GM21367 (cell line): ENCODE data around the gene P4HTM.

Source experiments
- ATAC-seq: cut with Tn5 transposase; IDR thresholded peaks from one replicate; pipeline ENCODE4 v1.9.1; 2021; ENCODE audit not compliant: unreplicated experiment

The P4HTM gene, protein sequence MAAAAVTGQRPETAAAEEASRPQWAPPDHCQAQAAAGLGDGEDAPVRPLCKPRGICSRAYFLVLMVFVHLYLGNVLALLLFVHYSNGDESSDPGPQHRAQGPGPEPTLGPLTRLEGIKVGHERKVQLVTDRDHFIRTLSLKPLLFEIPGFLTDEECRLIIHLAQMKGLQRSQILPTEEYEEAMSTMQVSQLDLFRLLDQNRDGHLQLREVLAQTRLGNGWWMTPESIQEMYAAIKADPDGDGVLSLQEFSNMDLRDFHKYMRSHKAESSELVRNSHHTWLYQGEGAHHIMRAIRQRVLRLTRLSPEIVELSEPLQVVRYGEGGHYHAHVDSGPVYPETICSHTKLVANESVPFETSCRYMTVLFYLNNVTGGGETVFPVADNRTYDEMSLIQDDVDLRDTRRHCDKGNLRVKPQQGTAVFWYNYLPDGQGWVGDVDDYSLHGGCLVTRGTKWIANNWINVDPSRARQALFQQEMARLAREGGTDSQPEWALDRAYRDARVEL

DNA sequence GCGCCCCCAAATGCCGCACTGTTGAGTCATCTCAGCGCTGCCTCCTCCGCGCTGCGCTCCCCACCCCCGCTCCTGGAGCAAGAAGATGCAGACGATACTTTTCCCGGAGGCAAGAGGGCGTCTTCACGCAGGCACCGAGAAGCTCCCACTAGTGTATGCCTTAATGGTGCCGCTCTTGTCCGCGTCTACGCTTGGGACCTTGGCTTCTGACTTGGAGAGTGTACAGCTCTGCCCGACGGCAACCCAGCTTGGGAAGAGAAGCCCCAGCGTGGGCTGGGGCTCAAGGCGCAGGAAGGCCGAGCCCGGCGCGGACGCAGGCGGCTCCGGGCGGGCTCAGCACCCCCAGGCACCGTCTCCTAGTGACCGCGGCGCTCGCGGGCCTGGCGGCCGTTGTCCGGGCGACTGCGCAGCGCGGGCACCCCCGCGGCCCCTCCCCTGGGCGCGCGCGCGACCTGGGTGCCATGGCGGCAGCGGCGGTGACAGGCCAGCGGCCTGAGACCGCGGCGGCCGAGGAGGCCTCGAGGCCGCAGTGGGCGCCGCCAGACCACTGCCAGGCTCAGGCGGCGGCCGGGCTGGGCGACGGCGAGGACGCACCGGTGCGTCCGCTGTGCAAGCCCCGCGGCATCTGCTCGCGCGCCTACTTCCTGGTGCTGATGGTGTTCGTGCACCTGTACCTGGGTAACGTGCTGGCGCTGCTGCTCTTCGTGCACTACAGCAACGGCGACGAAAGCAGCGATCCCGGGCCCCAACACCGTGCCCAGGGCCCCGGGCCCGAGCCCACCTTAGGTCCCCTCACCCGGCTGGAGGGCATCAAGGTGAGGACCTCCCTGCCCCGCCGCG, at the start of gene P4HTM:
TSS of gene P4HTM (plus strand) at position 446 of the 840 bp plus-strand sequence. CDS start at position 462, 16 bp downstream.
- ATAC-seq = peak; percentile 61

DNA sequence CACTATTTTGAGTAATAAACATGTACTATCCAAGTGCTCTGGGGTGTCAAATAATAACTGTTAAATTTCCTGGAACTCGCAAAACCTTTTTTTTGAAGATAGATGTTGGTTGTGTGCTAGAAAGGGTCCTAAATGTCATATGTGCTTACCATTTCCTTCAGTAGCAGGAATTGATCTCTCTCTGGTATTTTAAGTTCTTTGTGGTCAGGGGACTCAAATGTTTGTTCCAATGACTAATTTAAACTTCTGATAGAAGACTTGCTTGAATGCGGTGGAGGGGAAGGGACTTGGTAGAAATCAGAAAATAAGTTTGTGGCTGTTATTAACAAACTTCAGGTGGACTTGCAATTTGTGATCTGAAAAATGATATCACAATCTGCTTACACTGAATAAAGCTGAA, 44.6 kb upstream of the P4HTM start:
- no peak for ATAC-seq

DNA sequence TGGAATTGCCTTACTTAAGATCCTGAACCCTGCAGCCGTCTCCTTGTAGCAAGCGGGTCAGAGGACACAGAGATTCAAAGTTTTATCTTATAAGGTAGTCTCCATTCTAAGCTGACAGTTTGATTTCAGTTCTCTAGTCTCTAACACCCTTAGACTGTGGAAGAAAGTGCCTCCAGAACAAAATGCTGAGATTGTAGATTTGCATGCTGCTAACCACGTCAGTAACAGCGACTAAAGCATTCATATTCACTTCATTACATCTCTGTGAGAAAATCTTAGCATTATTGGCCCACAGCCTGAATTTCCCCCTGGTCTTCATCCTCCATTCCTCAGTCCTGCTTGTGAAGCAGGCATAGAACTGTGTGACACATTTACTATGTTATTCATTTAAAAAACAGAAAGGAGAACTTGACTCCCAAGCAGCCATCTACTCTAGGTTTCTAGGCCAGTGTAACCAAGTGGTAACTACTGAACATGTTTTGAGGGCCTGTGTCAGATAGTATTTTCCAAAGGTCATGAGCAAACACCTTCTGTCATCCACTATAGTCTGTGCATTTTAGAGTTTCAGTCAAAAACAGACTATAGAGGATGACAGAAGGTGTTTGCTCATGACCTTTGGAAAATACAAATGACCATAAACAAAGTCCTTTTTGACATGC, 44.0 kb upstream of the P4HTM start:
- ATAC-seq = no peak

DNA sequence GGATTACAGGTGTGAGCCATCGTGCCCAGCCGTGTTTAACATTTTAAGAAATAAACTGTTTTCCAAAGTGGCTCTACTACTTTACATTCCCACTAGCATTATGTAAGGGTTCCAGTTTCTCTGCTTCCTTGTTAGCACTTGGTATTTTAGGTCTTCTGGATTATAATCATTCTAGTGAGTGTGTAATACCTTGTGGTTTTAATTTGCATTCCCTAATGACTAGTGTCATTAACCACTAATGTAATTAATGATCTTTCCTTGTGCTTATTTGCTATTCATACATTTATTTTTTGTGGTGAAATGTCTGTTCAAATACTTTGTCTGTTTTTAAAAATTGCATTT, 40.7 kb upstream of the P4HTM start:
- ATAC-seq = no peak

DNA sequence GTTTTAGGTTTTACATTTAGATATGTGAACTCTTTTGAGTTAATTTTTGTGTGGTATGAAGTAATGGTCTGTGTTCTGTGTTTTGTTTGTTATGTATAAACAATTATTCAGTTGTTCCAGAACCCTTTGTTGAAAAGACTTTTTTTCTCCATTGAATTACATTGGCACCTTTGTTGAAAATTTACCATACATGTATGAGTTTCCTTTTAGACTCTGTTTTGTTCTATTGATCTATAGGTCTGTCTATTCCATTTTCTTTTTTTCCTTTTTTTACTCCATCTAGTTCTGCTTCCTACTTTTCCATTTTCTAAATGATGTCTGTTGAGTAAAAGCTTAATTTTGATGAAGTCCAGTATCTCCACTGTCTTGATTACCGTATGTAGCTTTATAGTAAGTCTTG, 40.0 kb upstream of the P4HTM start:
- no peak for ATAC-seq

DNA sequence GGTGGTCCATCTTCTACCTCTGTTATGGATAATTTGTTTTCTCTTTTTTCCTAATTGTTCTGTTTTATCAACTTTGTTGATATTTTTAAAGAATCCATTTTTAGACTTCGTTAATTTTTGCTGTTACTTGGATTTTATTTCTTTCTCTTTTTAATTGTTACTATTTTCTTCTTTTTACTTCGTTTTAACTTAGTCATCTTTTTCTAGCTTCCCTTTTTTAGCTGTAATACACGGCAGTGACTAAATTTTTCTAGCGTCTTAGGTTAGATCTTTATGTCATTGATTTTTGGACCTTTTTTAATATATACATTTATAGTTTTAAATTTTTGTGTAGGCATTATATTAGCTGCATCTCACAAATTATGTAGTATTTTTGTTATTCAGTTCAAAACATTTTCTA, 38.3 kb upstream of the P4HTM start:
- ATAC-seq = no peak

DNA sequence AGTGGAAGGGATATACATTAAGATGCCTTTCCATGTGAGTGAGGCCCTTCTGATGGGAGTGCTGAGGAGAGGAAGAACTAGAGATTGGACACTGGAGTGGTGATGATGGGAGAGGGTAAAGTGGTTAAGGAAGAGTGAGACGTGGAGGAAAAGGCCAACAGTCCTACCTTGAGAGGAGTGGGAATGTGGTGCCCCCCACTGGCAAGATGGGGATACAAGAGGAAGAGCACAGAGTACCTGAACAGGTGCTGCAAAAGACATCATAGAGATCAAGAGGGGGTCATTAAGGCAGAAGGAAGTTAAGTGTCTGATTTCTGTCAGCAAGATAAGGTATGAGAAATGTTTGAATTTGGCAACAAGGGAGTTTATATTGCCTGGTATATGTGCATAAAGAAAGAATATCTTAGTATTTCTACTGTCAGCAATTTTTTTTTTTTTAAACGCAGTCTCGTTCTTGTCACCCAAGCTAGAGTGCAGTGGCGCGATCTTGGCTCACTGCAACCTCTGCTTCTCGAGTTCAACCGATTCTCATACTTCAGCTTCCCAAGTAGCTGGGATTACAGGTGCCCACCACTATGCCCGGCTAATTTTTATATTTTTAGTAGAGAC, 37.4 kb upstream of the P4HTM start:
- ATAC-seq = no peak

DNA sequence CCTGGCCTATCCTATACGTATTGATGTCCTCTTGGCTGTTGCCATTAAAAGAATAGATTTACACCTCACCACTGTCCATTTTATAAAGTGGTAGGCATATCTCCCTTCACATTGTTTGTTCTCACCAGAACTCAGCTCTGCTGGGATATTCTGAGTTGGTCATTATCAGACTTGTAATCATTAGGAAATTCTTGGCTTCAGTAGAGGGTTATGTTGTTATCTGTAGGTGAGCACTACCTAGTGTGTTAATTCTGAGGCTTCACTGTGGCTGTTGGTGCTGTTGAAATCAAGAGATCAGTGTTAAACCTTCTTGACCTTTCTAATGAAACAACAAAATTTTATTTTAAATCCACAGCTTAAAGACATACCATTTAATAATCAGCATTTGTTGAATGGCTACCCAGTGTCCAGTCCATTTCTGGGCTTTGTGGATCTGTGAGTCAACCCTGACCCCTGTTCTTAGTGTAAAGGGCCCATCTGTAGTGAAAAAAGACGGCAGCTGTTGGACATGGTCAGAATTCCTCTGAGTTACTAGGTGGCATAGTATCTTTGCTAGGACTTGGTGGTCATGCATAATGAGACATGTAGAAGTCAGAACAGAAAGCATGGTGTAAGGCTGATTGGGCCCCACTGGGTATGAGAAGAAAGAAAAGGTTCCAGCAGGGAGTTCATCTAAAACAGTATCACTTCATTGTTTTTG, 32.9 kb upstream of the P4HTM start:
- no peak for ATAC-seq

DNA sequence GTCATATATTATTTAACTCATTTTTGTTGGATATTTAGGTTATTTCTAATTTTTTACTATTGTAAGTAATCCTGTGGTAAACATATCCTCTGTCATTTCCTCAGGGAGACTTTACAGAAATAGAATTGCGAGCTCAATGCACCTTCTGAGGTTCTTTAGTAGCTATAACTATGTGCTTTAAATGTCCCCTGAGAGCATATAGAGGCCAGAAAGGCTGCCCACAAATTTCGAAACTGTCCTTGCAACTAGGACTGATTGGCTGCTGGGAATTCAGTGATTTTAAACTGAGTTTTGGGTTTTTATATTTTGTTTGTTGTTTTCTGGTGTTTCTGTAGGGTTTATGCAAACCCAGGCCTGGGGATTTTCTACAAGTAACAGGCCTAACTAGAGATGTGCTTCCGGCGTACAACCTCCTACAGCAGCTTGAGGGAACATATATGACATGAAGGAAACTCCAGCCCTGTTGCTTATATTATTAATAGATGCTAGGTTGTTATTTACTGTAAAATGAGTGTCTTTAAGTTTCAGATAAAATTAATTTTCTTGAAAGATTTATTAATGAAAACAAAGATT, 29.1 kb upstream of the P4HTM start:
- no peak for ATAC-seq

DNA sequence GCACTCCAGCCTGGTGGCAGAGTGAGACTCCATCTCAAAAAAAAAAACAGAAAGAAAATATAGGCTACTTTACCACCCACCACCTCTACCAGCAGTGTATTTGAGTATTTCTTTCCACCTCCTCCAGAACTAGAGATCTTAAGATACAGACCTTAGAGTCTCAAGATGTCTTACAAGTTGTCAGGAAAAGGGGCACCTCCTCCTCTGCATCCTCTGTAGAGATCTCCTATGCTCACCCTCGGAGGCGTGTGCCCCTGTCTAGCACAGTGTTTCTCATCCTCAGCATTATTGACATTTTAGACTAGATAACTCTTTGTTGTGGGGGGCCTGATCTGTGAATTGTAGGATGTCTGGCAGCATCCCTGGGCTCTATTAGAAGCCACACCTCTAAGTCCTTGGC, 27.7 kb upstream of the P4HTM start:
- no peak for ATAC-seq

DNA sequence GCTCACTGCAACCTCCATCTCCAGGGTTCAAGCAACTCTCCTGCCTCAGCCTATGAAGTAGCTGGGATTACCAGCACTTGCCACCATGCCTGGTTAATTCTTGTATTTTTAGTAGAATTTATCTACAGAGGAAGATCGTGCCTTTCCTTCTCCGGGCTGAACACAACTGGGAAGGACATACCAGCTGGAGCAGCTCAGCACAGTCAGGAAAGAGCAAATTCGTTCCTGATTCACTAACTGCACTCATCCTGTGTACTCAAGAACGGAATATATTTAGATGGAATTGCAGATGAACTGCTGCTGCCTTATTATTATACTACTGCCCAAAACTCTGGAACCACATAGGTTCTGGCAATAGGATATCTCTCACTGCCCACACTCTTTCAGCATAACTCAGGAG, 27.1 kb upstream of the P4HTM start:
- ATAC-seq = no peak

DNA sequence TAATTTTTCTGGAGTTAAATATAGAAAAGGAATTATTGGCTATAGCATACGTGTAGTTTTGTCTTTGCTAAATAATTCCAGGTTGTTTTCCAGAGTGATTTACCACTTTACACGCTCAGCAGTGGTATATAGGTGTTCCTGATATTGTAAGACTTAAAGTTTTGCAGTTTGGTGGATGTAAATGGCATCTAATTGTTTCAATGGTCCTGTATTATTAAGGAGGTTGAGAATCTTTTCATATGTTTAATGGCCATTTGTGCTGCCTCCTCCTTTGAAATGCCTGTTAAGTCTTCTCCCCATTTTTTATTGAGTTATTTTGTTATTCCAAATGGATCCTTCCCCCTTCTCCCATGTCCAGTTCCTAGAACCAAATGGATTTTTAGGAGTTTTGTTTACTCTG, 26.4 kb upstream of the P4HTM start:
- no peak for ATAC-seq

DNA sequence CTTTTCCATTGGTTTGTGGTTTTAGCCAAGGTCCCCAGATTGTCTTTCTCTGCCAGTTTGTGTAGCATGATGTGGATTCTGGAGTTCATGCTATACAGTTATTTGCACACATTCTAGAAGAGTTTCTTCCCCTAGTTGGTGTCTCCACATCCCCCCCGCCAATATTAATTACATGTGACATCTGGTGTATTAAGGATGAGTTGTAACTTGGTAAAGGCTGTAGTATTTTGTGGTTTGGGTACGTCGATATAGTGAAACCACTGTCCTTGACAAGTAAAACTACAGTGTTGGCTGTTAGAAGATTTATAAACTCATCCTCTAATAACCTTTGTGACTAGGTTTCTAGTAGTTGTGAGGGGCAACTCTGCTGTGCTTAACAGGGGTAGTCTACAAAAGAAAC, 23.7 kb upstream of the P4HTM start:
- no peak for ATAC-seq

DNA sequence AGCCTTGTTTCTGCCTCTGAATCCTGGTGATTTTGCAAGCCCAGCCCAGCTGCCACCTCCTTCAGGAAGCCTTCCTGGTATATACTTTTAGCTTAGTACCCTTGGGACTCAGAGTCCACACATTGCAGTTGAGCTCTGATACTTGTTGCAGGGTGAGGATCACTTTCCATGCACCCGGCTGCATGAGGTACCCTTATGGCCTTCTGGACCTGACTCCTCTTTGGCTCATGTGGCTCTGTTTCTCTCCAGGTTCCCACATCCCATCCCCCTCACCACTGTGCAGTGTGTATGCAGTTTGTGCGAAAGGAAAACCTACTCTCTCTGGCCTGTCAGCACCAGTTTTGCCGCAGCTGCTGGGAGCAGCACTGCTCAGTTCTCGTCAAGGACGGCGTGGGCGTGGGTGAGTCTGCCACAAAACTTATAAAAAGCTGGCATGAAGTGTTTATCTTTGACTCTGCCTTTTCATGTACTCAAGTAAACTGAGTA, 23.1 kb upstream of the P4HTM start:
- no peak for ATAC-seq

DNA sequence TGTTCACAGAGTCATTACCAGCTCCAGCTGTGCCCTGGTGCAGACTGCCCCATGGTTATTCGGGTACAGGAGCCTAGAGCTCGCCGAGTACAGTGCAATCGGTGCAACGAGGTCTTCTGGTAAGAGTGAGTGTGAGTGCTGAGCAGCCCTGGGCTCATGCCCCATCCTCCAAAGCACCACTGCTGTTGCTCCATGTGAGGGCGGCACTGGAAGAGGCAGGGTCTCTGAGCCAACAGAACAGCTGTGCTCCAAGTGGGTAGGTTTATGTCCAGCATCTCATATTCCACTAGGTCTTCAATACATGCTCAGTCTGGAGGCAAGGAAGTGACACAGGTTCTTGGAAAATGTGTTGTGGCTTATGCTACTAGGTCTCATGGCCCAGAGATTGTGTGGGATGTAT, 19.5 kb upstream of the P4HTM start:
- ATAC-seq = no peak

DNA sequence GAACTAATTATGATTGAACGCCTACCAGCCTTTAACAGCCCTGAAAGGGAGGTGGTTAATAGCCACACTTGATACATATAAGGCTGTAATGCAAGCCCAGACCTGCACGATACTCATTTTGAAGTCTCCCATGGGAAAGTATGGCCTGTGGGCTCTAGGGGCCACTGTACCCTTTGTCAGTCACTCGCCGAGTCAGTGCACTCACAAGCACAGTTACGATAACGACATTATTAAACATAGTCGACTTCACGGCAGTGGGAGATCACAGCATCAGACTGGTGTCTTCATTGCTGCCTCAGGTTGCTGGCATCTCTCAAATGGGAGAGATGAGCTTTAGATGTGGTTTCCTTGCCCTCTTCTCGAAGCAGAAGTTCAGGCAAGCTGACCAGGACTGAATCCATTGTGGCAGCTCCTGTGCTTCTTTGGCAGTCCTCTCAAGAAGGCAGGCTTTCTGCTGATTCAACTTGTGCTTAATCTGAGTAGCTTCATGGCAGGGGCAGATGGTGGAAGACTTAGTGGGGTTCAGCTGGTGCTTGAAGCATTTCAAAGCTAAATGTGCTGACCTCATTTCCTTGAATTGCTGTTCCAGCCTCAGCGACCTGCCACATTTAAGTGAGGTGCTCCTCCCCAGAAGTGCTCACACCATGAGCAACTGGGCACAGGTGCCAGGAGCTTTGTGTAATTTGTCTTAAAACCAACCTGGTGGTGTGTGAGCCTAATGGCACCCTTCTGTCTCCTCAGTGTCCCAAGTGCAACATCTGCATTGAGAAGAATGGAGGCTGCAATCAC, 15.8 kb upstream of the P4HTM start:
- ATAC-seq = no peak

DNA sequence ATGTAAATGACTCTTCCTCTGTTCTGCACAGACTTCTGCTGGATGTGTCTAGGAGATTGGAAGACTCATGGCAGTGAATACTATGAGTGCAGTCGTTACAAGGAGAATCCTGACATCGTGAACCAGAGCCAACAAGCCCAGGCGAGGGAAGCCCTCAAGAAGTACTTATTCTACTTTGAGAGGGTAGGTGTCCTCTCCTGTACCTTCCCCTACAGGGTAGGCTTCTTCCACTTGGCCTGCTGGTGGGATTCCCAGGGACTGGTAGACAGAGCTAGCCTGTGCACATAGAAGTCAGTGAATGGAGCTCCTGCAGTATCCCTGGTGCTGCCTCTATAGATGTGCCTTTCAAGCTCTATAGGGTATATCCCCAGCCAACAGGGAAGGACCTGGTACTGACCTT, 10.6 kb upstream of the P4HTM start:
- ATAC-seq = no peak

DNA sequence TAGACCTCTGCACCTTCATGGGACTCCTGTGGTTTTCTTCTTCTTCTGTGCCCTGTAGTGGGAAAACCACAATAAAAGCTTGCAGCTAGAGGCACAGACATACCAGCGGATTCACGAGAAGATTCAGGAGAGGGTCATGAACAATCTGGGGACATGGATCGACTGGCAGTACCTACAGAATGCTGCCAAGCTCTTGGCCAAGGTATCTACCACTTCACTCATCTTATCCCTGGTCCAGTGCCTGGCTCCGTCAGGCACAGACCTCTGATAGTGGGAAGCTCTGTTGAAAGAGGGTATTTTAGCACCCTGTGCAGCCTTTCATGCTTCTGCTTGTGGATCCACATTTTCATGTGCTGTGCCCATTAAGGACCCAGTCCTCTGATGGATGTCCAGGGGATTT, 9.7 kb upstream of the P4HTM start:
- ATAC-seq = no peak

DNA sequence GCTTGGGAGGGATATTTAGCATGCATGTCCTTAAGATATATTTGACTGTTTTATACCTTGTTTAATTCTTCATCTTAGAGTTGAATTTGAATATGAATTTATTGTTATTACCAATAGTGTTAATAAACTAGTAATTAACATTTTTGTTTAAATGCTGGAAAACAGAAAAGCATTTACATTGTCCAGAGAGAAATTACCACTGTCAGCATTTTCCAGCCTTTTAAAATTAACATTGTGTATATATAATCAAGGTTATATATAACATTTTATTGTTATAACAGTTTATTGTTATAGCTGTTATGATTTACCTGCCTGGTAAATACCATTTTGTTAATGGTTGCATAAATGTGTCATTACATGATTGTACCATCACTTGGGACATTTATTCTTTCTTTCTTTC, 8.0 kb upstream of the P4HTM start:
- ATAC-seq = no peak
